Hypothalamus (tissue), 51 donors: ENCODE data around the gene PNPLA5.

Source experiments
- DNase-seq, 51 donors: peaks; one replicate each; lab custom pipeline; 2025; lab: John Stamatoyannopoulos, UW

The PNPLA5 gene

GRCh38 chr22:43858156-43858895 lies 33.5 kb downstream of the PNPLA5 start:
- DNase-seq: no peak

GRCh38 chr22:43857367-43857766 lies 34.4 kb downstream of the PNPLA5 start:
- no peak for DNase-seq

- no peak for DNase-seq
Observed at GRCh38 chr22:43855431-43855830, 36.4 kb downstream of the PNPLA5 start.

GRCh38 chr22:43854786-43855271 lies 37.0 kb downstream of the PNPLA5 start:
- no peak for DNase-seq

GRCh38 chr22:43854121-43854785 lies 37.6 kb downstream of the PNPLA5 start:
- DNase-seq: no peak

GRCh38 chr22:43853328-43853931 lies 38.4 kb downstream of the PNPLA5 start:
- peak in 1 of 51 donors; percentile 13 for DNase-seq

- DNase-seq: peak in 5 of 51 donors; percentile 4 to 23 (median 15)
Observed at GRCh38 chr22:43852573-43853327, 39.1 kb downstream of the PNPLA5 start.

DNA sequence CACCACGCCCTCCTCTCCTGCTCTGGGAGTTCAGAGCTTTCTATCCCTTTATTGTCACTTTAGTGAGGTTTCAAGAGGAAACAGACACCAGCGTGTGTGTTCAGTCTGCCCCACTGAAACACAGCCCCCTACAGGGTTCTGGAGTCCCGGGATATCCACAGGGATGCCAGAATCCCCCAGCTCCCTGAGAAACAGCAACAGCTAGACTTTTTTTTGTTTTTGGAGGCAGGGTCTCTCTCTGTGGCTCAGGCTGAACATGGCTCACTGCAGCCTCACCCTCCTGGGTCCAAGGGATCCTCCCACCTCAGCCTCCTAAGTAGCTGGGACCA lies 39.9 kb downstream of the PNPLA5 start:
- DNase-seq: no peak

DNA sequence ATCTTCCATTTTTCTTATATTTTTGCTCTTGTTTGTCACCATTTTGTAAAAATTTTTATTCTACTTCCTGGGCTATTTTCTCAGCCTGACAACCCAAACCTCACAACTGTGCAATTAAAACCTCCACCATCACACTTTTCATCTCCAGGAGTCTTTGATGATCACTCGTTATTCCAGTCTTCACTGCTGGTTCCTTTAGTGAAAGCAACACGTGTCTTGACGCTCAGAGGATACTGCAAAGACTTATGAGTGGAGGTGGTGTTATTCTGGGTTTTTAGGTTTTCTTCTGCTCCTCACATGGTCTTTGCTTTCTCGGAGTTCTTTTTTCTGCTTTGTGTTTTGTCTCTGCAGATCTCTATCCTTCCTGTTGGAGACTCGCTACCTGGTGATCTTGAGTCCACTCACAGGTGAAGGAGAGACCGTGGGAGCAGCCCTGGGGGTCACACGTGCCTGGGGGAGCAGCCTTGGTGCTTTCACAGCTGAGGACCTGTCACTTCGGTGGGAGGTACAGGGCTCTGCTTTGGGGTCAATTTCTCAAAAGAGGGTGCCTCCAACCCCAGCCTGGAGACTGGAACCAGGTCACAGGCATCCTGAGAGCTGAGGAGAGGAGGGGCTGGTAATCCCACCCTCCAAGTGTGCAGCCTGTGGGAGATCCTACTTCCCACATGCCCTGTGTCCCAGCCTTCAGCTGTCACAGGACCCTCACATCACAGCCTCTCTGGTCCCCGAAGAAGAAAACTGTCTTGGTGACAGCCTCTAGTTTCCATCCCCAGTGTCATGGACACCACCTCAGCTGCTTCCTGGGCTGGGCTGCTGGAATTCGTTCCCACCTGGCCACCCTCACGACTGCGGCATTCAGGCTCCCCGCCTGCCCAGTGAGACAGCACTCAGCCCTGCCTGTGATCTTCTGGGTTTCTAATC lies 40.5 kb downstream of the PNPLA5 start:
- DNase-seq: no peak

DNA sequence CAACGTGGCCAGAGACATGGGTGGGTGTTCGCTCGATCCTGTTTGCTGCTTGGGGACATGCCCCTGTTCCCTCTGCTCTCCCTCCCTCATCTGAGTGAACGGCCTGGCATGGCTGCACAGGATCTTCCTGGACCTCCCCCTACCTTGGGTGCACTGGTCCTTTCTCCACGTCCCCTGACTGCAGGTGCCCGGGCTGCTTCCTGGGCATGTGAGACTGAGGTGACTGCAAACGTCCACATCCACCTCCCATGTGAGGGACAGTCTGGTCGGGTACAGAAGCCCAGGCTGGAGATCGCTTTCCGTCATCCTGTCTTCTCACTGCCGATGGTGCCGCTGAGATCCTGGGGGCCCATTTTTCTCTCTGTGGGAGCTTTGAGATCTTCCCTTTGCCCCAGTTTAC lies 41.3 kb downstream of the PNPLA5 start:
- DNase-seq: no peak

DNA sequence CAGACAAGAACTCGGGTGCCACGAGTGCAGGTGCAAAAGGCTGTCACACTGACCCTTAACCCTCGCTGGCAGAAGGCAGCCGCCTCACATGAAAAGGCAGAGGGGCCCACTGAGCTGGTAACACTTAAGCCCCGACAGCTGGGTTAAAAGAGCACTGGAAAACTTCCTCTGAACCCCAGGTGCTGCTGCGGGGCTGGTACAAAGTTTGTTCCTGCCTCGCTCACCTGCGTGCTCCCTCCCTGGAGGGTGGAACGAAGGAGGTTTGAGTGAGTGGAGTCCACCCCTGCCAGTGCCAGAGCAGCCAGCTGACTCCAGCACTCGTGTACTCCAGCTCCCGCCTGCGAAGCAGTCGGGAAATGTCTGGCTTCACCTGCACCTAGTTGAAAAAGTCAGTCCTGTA lies 42.1 kb downstream of the PNPLA5 start:
- DNase-seq: no peak

- DNase-seq: peak in 4 of 51 donors; percentile 12 to 21 (median 20)
Observed at GRCh38 chr22:43848366-43849171, 43.2 kb downstream of the PNPLA5 start.

DNA sequence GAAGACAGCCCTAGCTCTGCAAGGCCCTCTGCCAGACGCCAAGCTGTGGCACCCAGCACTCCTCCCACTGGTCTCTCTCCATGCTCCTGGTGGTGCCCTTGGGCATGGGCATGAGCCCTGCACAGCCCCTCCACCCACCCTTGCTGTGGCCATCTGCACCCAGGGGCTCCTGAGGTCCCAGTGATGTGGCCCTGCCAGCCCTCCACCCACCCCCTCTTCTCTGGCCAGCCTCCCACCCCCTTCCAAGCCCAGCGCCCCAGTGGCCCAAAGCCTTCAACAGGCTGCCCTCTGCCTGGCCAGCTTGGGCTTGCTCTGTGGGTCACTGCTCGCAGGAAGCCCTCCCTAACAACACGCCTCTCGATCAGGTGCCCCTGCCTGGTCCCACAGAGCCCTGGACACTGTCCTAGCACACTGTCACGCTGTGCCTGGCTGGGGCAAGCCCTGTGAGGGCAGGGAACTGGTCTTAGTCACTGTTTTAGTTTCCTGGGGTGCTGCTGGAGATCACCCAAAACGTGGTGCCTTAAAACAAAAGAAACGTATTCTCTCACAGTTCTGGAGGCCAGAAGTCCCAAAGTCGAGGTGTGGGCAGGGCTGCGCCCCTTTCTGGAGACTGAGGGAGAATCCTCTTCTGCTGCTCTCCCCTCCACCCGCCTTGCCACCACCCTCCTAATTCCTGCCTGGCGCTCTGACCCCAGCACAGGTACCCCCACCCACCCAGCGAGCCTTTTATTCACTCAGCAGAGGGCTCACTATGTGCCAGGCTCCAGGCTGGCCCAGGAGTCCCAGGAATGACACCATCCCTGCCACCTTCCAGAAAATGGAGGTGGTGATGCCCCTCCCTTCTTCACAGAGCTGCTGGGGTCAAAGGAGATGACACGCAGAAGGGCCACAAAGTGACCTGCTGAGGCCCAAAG lies 44.2 kb downstream of the PNPLA5 start:
- no peak for DNase-seq

DNA sequence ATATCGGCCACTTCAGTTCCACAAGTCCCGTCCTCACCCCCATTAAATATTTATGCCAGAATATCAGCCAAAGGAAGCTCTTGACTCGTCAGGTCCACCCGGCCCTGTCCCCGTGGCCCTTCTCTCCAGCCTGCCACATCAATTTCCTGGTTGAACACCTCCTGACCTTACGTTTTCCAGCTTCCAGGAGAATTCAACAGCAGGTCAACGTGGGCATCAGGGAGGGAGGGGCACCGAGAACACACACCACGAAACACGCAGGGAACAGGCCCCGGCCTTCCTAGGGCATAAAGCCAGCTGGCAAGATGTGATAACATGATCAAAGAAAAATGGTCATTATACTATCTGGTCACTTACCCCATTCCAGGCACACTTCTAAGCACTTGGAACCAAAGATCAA lies 44.8 kb downstream of the PNPLA5 start:
- DNase-seq: no peak

DNA sequence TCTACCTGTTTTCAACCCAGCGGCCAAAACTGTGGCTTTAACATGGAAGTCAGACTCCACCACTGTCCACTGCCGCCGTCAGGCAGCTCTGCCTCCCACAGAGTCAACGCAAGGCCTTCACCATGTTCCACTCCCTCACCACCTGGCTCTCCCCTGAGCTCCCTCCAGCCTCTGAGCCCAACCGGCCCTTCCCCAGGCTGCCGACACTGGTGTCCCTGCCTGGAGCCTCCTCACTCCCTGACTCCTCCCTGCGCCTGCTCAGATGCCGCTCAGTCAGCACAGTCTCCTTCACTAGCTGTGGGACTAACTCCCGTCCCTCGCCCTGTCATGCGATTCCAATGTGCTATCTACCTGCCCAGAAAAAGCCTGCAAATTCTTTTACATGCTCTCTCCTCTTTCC lies 45.8 kb downstream of the PNPLA5 start:
- DNase-seq: no peak

GRCh38 chr22:43844560-43845545 lies 47.0 kb downstream of the PNPLA5 start:
- no peak for DNase-seq
